ENCODE measurements around the gene OPRL1.

DNA sequence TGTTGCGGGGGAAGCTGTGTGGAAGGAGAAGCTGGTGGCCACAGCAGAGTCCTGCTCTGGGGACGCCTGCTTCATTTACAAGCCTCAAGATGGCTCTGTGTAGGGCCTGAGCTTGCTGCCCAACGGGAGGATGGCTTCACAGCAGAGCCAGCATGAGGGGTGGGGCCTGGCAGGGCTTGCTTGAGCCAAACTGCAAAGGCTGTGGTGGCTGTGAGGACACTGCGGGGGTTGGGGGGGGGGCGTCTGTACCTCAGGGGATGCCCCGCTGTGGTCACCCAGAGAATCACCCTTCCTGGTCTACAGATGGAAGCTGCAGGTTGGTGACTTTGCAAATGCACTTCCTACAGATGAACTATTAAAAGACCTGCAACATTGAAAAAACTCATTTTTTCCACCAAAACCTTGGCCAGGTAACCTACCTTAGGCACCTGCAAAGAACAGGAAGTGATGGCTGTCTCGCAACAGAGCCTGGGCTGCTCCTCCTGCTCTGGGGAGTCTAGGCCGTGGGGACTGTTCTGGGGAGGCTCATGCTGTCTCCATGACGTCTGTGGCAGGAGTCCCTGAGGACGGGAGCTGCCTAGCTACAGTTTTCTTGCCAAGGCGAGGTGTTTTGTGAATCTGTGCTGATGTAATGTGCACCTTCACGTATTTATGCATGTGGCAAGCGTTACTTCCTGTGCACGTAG is 20.1 kb downstream of the OPRL1 start:
- TF ChIP-seq ZEB2 (tag by site-specific recombination; IDR thresholded peaks at IDR 0.05) = no peak
- TF ChIP-seq ZNF670 (tag by site-specific recombination; IDR thresholded peaks at IDR 0.05; ENCODE audit: low read depth) = no peak
- TF ChIP-seq, protein P1, sequence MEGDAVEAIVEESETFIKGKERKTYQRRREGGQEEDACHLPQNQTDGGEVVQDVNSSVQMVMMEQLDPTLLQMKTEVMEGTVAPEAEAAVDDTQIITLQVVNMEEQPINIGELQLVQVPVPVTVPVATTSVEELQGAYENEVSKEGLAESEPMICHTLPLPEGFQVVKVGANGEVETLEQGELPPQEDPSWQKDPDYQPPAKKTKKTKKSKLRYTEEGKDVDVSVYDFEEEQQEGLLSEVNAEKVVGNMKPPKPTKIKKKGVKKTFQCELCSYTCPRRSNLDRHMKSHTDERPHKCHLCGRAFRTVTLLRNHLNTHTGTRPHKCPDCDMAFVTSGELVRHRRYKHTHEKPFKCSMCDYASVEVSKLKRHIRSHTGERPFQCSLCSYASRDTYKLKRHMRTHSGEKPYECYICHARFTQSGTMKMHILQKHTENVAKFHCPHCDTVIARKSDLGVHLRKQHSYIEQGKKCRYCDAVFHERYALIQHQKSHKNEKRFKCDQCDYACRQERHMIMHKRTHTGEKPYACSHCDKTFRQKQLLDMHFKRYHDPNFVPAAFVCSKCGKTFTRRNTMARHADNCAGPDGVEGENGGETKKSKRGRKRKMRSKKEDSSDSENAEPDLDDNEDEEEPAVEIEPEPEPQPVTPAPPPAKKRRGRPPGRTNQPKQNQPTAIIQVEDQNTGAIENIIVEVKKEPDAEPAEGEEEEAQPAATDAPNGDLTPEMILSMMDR (tag by site-specific recombination; IDR thresholded peaks at IDR 0.05) = no peak
- TF ChIP-seq ZNF10 (tag by site-specific recombination; IDR thresholded peaks at IDR 0.05) = no peak
- TF ChIP-seq ZNF239 (tag by site-specific recombination; IDR thresholded peaks at IDR 0.05) = no peak
- no peak for TF ChIP-seq ZNF133 (tag by site-specific recombination; IDR thresholded peaks at IDR 0.05)
- TF ChIP-seq ZNF354C (tag by site-specific recombination; IDR thresholded peaks at IDR 0.05; ENCODE audit: borderline replicate concordance, low read depth) = no peak

Data from HEK293 (cell line).